ENCODE data around the gene GATD1.

- TF ChIP-seq POLR2A (IDR thresholded peaks at IDR 0.05) = no peak
- no peak for TF ChIP-seq CTCF (IDR thresholded peaks at IDR 0.05)
Measured at GRCh38 chr11:818396-819128, 41.3 kb upstream of the GATD1 start, which contains the start of gene PNPLA2.
